Thyroid gland (tissue), 4 donors: ENCODE results near the gene DOCK8.

ENCODE experiments used
- POLR2A ChIP-seq, 2 donors: fragments of 450-650 bp; IDR thresholded peaks; one replicate each; pipeline ENCODE4 v1.6.1; 2017; ENCODE audit warnings: antibody characterized with exemption in 2 of 2, mild to moderate bottlenecking in 2 of 2, moderate library complexity in 1 of 2
- TF ChIP-seq, protein P1 (sequence below), 6 experiments: fragments of 200-600 bp in 3 of 6; fragments of 450-650 bp in 3 of 6; sonication (generic) in 3 of 6; IDR thresholded peaks; one replicate each; pipeline ENCODE4 v1.5.1; 2016 to 2019; ENCODE audit warnings: antibody characterized with exemption in 6 of 6, mild to moderate bottlenecking in 2 of 6, inconsistent platforms in 1 of 6, moderate library complexity in 1 of 6

DNA sequence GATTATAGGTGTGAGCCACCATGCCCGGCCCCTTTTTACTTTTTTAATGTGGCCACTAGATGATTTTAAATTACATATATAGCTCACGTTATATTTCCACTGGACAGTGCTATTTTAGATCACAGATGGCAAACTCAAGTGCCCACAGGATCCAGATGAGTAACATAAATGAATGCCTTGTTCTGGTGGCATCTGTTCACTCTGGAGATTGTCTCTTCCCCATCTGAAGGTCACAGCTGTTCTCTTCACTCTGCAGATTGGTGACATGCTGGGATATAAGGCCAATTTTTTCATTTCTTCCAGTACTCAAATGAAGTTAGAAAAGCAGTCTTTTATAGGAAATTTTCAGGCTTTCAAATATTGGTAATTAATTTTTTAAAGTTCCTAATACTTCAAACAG is 160.1 kb downstream of the DOCK8 start:
- TF ChIP-seq POLR2A (IDR thresholded peaks at IDR 0.05), result no peak
- TF ChIP-seq, protein P1, sequence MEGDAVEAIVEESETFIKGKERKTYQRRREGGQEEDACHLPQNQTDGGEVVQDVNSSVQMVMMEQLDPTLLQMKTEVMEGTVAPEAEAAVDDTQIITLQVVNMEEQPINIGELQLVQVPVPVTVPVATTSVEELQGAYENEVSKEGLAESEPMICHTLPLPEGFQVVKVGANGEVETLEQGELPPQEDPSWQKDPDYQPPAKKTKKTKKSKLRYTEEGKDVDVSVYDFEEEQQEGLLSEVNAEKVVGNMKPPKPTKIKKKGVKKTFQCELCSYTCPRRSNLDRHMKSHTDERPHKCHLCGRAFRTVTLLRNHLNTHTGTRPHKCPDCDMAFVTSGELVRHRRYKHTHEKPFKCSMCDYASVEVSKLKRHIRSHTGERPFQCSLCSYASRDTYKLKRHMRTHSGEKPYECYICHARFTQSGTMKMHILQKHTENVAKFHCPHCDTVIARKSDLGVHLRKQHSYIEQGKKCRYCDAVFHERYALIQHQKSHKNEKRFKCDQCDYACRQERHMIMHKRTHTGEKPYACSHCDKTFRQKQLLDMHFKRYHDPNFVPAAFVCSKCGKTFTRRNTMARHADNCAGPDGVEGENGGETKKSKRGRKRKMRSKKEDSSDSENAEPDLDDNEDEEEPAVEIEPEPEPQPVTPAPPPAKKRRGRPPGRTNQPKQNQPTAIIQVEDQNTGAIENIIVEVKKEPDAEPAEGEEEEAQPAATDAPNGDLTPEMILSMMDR (IDR thresholded peaks at IDR 0.05), result no peak
